Posterior cingulate gyrus (tissue), 11 donors: ENCODE measurements around the gene CLASP2.

ENCODE experiments used
- DNase-seq, 10 donors: peaks; one replicate each; pipeline versions ENCODE4 v3.0.0 to v3.0.0-alpha.2; 2020 to 2021; ENCODE audit warnings: mixed read lengths in 3 of 10
- intact Hi-C: fragments of 100-400 bp; cut with DNase I; formaldehyde crosslinking; loops from one replicate; pipeline ENCODE4 v1.15.1; 2023

Gene CLASP2

DNA sequence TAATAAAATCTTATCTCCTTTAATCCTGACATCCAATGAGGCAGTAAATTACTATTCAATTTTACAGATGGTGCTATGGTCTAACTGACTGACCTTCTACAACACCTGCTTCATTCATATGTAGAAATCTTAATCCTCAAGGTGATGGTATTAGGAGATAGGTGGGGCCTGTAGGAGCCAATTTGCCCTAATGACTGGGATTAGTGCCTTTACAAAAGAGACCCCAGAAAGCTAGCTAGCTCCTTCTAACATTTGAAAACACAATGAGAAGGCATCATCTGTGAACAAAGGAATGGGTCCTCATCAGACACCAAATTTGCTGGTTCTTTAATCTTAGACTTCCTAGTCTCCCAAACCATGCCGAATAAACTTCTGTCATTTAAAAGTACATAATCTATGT is 140.5 kb downstream of the CLASP2 start:
- intact Hi-C loops, result no loop called here
- no peak for DNase-seq

DNA sequence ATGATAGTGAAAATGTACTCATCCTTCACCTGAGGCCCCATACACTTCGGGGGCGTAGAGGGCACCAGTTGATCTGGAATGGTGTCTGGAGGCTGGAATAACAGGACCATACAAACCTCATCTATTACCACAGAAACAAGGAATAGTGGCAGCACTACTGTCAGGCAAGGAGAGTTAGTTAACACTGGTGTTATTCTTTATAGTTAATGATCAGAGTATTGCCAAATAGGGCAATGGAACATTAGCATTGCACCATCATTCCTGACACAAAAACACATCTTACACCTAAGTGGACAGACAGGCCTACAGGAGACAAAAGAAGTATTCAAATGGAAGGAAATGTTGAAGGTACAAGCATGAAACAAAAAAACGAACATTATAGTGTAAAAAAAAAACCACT is 140.9 kb downstream of the CLASP2 start:
- intact Hi-C loops, result no loop called here
- no peak for DNase-seq

DNA sequence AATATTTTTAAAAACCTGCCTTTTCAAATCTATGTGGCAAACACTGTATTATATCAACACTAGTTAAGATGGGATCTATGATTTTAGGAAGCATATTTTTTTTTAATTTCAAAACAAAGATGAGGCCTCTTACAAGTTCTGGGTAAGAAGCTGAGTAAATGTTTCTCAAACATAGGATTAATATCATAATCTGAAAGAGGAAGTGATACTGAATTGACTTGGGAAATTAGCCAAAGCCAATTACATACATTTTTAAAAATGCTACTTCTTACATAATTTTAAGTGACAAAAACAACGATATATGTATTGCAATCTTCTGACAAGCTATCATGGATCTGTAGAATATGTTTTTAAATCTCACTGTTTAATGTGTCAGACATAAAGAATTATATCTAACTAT is 142.7 kb downstream of the CLASP2 start:
- no peak for DNase-seq
- intact Hi-C loops, result no loop called here

DNA sequence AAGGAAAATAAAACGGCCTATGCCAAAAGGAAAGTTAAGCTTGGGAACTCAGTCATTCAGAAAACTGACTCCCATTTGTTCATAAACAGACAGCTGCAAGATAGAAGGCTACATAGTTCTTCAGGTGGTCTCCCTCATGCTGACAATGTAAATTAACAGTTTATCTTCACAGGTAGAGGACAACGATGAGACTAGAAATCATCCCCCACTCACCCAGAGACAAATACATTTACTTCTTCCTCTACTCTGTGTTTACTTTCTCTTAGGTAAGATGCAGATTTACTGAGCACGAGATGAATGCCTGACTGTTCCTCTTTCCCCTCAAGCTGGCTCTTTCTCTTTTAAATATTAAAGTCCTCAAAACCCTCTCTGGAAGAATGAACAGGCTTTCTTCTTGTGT is 160.2 kb downstream of the CLASP2 start:
- DNase-seq, result no peak
- intact Hi-C loops, result no loop called here

DNA sequence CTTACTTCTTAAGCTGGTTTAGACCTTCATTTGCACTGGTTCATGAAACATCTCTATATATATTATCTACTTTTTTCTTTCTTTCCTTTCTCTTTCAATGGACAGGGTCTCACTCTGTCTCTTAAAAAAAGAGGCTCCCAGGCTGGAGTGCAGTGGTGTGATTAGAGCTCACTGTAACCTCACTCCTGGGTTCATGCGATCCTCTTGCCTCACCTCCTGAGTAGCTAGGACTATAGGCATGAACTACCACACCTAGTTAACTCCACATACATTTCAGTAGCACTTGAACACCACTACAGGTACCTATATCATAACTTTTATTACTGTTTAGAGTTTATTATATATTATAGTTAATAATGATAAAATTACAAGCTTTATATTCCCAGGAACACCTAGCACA is 160.8 kb downstream of the CLASP2 start:
- intact Hi-C loops, result no loop called here
- no peak for DNase-seq

DNA sequence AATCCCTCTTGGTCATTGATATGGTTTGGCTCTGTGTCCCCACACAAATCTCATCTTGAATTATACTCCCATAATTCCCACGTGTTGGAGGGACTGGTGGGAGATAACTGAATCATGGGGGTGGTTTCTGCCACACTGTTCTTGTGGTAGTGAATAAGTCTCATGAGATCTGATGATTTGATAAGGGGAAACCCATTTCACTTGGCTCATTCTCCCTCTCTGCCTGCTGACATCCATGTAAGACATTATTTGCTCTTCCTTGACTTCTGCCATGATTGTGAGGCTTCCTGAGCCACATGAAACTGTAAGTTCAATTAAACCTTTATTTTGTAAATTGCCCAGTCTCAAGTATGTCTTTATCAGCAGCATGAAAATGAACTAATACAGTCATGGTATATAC is 171.0 kb downstream of the CLASP2 start:
- DNase-seq, result no peak
- intact Hi-C loops, result no loop called here

DNA sequence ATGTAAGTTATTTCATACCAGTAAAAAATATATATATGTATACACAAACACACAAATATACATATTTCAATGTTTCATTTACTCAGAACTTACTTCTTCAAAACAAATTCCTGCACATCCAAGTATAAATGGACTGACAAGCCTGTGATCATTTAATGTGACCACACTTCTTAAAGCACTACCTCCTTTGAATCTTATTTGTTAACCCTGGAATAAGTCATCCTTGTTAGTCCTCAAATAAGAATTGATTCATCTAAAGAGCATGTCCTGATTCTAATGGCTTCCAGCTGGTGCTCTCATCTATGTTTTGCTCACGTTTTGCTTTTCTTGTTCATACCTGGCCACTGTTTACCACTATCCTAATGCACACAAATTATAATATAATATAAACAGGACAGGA is 173.9 kb downstream of the CLASP2 start:
- intact Hi-C loops, result no loop called here
- no peak for DNase-seq

DNA sequence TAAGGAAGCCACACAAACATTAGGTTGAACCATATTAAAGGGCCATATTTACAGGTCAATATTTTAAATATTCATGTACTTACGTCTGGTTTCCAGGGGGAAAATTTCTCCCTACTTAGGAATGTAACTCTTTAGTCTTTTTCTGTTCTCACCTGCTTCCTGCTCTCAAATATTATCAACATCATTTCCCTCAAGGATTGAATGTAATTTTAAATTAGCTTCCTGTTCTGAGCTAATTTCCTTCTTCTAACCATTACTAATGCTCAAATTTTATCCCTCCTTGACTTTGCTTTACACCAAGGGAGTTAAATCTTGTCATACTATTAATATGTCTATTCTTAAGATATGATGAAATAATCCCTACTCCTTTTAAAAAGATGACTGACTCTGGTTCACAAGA is 174.5 kb downstream of the CLASP2 start:
- intact Hi-C loops, result no loop called here
- no peak for DNase-seq

DNA sequence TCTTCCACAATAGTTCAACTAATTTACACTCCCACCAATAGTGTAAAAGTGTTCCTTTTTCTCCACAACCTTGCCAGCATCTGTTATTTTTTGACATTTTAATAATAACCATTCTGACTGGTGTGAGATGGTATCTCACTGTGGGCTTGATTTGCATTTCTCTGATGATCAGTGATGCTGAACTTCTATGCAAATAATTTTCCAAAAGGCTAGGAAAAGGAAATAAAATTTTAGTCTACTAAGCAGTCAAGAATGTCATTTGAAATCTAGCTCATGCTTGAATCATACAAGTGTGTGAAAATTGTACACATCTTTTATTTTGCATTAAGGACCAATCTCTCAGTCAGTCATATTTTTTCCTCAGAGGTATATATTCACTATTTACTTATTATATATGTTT is 176.1 kb downstream of the CLASP2 start:
- intact Hi-C loops, result no loop called here

DNA sequence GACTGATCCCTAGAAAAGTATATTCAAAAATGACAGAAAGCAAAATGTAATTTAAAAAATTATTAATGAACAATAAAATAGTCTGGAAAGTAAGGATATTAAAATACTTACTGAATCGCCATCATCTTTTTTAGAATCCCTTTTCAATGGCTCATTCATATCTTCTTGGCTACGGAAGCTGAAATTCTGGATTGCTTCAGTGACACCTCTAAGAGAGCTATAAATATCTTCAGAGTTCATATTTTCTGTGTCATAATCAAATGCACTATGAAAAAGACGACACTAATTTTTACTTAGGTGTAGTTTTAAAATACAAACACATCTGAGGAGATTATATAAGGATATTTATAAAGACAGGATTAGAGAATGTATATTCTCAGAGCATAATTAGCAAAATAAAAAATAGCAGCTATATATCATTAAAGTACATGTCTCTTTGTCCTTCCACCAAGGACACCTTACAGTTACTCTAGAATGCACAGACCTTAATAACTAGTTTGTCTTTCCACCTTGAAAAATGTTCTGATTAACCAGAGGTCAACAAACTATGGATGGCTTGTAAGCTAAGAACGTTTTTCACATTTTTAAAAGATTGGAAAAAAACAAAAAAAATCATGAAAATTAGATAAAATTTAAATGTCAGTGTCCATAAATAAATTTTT is 179.2 kb downstream of the CLASP2 start:
- no peak for DNase-seq
- intact Hi-C loops, result no loop called here

More for the DNA sequence above, 176.1 kb downstream of the CLASP2 start:
- no peak for DNase-seq

DNA sequence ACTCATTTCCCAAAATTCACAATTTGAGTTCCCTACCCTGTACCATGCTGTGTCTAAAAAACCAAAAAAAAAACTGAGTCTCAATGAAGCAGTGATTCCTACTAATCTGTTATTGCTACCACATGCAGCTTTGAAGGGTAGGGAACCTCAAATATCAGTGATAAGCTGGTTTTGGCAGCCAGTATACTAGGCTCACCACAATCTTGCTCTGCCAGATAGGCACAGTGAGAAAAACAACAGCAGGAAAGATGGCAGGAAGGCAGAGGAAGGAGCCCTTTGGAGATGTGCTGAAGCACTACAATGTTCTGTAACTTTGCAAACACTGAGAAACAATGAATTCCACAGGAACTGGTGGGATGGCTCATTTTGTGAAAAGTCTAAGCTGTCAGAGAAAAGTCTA is 180.9 kb downstream of the CLASP2 start:
- intact Hi-C loops, result no loop called here
- DNase-seq, result no peak

DNA sequence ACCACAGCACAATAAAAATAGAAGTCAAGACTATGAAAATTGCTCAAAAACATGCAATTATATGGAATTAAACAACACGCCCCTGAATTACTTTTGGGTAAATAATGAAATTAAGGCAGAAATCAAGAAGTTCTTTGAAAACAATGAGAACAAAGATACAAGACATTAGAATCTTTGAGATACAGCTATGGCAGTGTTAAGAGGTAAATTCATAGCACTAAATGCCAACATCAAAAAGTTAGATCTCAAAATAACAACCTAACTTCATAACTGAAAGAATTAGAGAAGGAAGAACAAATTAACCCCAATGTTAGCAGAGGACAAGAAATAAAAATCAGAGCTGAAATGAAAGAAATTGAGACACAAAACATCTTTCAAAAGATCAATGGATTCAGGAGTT is 191.3 kb downstream of the CLASP2 start:
- intact Hi-C loops, result no loop called here
- DNase-seq, result no peak

DNA sequence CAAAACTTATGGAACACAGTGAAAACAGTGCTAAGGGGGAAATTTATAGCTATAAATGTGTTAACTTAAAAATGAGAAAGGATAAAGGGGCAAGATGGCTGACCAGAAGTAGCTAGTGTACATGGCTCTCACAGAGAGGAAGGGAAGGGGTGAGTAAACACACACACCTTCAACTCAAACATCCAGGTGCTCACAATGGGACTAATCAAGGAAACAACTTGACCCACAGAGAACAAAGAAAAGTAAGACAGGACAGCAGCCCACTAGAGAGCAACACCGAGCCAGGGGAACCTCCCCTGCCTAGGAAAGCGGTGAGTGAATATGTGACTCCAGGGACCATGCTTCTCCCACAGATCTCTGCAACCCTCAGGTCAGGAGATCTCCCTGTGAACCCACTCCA is 192.8 kb downstream of the CLASP2 start:
- intact Hi-C loops, result no loop called here
- no peak for DNase-seq

DNA sequence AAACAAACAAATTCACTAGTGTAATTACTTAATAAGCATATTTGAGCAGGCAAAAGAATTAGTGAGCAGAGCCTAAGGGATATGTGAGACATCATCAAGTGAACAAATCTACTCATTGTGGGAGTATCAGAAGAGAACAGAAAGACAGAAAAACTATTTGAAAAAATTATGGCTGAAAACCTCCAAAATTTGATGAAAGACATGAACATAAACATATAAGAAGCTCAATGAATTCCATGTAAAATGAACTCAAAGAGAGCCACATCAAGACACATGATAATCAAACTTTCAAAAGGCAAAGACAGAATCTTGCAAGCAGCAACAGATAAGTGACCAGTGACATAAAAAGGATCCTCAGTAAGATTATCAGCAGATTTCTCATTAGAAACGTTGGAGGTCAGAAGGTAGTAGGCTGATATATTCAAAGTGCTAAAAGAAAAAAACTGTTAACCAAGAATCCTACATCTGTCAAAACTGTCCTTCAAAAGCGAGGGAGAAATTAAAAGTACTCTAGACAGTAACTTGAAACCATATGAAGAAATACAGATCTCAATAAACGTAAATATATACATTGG is 194.9 kb downstream of the CLASP2 start:
- no peak for DNase-seq
- intact Hi-C loops, result no loop called here

DNA sequence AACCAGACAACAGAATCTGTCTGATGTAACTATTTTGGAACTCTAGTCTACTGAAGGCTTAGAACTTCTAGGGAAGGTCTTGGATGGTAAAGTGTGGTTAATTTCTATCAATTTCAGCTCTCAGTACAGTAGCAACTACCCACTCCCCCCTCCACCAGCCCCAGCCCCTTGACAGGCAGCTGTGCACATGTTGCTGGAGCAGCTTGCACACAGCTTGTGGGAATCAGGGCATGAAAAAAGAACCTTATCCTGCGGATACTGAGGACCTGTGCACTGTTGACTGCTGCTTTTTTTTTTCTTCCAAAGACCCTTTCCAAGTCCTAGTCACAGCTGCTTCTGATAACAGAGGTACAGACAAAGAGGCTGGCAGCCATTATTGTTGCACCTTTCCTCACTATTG is 196.3 kb downstream of the CLASP2 start:
- intact Hi-C loops, result no loop called here

DNA sequence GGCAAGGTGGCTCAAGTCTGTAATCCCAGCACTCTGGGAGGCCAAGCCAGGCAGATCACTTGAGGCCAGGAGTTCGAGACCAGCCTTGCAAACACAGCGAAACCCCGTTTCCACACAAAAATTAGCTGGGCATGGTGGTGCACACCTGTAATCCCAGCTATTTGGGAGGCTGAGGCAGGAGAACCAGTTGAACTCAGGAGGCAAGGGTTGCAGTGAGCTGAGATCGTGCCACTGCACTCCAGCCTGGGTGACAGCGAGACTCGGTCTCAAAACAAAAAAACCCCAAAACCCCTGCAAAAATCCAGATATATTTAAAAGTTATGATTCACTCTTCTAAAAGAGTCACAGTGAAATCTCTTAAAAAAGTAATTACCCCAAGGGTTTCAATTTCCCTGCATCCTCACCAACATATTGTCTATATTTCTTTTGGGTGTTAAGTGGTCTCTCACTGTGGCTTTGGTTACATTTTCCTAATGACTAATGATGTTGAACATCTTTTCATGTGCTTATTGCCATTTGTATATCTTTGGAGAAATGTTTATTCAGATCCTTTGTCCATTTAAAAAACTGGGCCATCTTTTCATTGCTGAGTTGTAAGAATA is 204.7 kb downstream of the CLASP2 start:
- intact Hi-C loops, result no loop called here
- DNase-seq, result no peak

More for the DNA sequence above, 196.3 kb downstream of the CLASP2 start:
- DNase-seq, result no peak

DNA sequence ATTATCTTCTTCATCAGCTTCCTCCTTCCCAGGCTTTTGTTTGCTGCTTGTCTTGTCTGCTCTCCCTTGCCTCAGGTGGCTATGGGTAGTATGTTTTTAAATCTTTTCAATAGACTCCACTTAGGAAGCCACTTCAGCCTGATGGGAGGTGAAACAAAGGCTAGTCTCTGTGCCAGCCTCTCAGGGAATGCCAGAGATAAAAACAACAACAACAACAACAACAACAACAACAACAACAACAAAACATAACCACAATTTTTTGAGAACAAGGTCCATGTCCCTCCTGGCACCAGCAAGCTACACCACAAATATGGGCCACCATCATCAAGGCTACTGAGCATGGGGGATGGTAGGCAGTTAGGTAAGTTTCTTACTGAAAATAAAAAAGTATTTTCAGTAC is 213.0 kb downstream of the CLASP2 start:
- intact Hi-C loops, result no loop called here
- no peak for DNase-seq

DNA sequence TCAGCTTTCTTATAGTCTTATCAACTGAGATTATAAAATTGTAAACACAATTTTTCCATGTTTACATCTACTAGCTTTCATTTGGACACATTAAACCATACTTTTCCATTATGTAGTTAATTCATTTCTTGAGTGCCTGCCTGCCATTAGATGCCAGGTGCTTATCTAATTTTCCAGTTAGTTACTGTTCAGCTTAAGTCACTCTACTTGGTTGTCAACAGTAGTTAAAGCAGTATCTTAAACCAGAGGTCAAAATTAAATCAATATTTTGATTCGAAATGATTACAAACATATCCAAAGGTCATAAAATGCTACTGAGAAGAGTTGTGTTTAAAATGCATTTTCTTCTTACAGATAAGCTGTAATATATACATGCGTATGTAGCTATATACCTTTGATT is 221.6 kb downstream of the CLASP2 start:
- intact Hi-C loops, result no loop called here
- no peak for DNase-seq

DNA sequence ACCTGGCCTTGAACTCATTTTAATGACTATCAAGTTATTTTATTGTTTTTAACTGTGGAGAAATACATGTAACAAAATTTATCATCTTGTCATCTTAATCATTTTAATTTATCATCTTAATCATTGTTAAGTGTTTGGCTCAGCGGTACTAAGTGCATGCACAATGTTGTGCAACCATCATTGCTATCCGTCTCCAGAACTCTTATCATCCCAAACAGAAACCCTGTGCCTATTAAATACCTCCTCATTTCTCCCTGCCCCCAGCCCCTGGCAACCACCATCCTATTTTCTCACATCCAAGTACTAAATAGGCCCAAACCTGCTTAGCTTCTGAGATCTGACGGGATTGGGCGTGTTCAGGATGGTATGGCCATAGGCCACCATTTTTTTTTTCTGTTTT is 226.3 kb downstream of the CLASP2 start:
- intact Hi-C loops, result no loop called here

DNA sequence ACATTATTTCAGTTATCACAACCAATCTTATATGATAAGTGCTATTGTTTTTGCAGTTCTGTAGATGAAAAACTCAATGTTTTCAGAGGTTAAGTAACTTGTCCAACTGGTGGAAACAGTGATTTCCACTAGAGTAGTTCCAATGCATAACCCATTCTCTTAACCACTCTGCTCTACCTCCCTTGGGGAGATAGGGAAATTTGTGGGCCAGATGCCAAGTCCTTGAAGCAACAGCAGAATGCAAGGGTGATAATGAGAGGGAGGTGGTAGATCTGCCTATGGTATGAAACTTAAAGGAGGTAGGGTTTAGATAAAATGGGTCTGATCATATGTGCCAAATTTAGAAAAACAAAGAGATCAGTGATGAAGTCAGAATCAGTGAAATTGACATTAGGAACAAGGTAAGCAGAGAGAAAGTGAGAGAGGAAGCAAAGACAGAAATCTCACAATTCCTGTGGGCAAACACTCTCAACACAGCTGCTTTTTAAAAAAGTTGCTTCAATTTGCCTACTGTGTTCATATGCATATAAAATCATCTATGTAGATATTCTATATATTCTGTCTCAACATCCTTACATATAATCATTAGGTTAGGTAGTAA is 227.3 kb downstream of the CLASP2 start:
- DNase-seq, result no peak
- intact Hi-C loops, result no loop called here

More for the DNA sequence above, 226.3 kb downstream of the CLASP2 start:
- no peak for DNase-seq

DNA sequence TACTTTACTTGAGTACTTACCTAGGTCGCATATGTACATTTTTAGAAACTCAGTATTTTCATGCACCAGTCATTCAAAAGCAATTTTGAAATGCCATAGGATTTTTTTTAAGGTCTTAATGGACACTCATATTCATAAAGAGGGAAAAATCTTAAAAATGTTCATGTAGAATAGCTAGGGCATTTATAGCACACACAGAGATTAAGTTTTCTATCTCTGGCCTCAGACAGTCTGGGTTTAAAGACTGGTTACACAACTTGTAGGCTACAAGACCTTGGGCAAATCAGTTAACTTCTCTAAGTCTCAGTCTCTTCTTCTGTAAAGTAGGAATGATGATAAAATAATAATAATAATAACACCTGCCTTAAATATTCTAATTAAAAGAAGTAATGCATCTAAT is 229.4 kb downstream of the CLASP2 start:
- intact Hi-C loops, result no loop called here
- no peak for DNase-seq

DNA sequence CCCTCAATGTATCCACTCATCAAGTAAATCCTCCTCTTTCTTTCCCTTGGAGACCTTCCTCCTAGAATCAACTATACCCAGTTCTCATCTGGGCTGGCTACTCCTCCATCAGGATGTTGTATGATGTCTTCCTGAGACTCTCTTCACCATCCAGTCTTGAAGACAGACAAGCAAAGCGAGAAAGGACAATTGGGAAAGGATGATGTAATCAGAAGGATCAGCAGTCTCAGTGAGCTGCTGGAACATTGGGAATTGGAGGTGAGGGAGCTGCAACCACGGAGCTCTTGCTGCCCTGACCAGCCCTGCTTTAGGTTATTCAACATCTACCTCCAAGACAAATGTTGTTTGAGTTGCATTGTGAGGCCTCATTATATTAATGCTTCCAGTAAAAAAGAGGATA is 229.8 kb downstream of the CLASP2 start:
- no peak for DNase-seq
- intact Hi-C loops, result no loop called here
